Neutrophil (primary cell): ENCODE data around the gene VAV3.

Experiments
- H3K27ac ChIP-seq: fragments of 200-600 bp; sonication (generic); 2 replicates; pipeline ENCODE4 v1.5.1; 2016; ENCODE audit warnings: mild to moderate bottlenecking, moderate library complexity
- H3K27me3 ChIP-seq: fragments of 200-600 bp; sonication (generic); 2 replicates; pipeline ENCODE4 v1.6.0; 2016; ENCODE audit warnings: mild to moderate bottlenecking
- H3K36me3 ChIP-seq: fragments of 200-600 bp; sonication (generic); 2 replicates; pipeline ENCODE4 v1.5.1; 2017
- H3K4me1 ChIP-seq, 2 experiments: fragments of 200-600 bp in 1 of 2; sonication (generic) in 1 of 2; 1 replicate in 1 of 2; 2 replicates in 1 of 2; pipeline versions ENCODE4 v1.5.1 to v1.6.1; 2013 to 2016; ENCODE audit warnings: low read depth in 1 of 2, low read length in 1 of 2, mild to moderate bottlenecking in 1 of 2, moderate library complexity in 1 of 2; ENCODE audit not compliant: control insufficient read depth in 1 of 2, insufficient read depth in 1 of 2
- H3K4me3 ChIP-seq, 2 experiments: fragments of 200-600 bp in 1 of 2; sonication (generic) in 1 of 2; 1 replicate in 1 of 2; 2 replicates in 1 of 2; pipeline ENCODE4 v1.5.1; 2013 to 2016; ENCODE audit warnings: low read depth in 1 of 2, low read length in 1 of 2, mild to moderate bottlenecking in 1 of 2, moderate library complexity in 1 of 2
- H3K9me3 ChIP-seq: fragments of 200-600 bp; sonication (generic); 2 replicates; pipeline ENCODE4 v1.5.1; 2016
- TF ChIP-seq, protein P1 (sequence below): fragments of 200-600 bp; sonication (generic); IDR thresholded peaks from 2 replicates; pipeline ENCODE4 v1.5.1; 2016; ENCODE audit warnings: antibody characterized with exemption

Gene VAV3

DNA sequence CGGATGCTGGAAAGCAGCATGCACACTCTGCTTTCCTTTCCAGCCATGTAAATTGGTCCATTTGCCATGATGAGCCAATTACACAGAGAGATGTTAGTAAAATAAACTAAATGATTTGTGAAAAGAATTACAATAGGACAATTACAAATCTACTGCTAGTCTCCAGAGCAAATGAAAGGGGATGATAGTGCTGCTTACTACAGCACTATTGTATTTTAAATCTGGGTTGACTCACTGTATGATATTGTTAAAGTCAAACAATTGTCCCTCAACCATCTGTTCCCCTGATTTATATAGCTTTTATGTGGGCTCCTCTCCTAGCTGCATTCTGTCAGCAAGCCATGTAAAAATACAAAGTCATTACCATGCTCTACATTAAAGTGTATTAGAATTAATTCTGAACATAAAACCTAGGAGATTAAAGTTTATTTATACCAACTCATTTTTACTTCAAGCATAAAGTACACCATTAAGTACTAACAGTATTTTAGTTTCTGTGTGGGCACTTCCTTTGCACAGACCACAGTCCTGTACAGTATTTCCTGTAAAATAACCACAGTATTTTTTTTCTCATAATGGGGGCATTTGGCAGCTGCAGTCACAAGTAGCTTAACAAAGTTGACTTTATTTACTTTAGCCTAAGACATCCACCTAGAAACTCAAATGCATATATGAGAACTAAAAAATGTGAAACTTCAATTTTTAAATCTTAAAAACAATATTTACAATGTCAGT lies 135.8 kb downstream of the VAV3 start:
- H3K36me3 ChIP-seq, result no peaks in the 10 kb centered on the region
- H3K4me1 ChIP-seq, result peaks cover 18 to 39% of the 10 kb centered on the region in 2 experiments
- no peak overlapping the region for H3K4me3 ChIP-seq
- H3K27me3 ChIP-seq, result no peaks in the 10 kb centered on the region
- H3K9me3 ChIP-seq, result no peaks in the 10 kb centered on the region
- peak overlapping the region; percentile 55 for H3K27ac ChIP-seq
- TF ChIP-seq, protein P1, sequence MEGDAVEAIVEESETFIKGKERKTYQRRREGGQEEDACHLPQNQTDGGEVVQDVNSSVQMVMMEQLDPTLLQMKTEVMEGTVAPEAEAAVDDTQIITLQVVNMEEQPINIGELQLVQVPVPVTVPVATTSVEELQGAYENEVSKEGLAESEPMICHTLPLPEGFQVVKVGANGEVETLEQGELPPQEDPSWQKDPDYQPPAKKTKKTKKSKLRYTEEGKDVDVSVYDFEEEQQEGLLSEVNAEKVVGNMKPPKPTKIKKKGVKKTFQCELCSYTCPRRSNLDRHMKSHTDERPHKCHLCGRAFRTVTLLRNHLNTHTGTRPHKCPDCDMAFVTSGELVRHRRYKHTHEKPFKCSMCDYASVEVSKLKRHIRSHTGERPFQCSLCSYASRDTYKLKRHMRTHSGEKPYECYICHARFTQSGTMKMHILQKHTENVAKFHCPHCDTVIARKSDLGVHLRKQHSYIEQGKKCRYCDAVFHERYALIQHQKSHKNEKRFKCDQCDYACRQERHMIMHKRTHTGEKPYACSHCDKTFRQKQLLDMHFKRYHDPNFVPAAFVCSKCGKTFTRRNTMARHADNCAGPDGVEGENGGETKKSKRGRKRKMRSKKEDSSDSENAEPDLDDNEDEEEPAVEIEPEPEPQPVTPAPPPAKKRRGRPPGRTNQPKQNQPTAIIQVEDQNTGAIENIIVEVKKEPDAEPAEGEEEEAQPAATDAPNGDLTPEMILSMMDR, result no peak

DNA sequence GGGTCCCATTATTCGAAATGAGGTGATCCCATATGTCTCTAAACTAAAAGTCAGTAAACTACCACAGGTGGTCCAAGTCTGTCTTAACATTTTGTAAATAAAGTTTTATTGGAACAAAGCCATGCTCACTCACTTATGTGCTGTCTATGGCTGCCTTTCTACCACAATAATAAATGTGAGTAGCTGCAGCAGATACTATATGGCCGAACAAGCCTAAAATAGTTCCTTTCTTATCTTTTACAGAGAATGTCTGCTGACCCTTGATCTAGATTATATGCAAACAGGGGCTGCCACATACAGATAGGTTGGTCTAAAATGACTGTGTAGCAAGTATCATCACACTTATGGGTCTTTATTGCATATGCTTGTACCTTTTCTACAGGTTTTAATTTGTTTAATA lies 140.0 kb downstream of the VAV3 start:
- H3K27ac ChIP-seq, result peak overlapping the region; percentile 63
- TF ChIP-seq, protein P1, result no peak
- no peaks in the 10 kb centered on the region for H3K9me3 ChIP-seq
- peaks cover 18 to 34% of the 10 kb centered on the region in 2 experiments for H3K4me1 ChIP-seq
- H3K4me3 ChIP-seq, result no peak overlapping the region
- H3K27me3 ChIP-seq, result no peaks in the 10 kb centered on the region
- H3K36me3 ChIP-seq, result peaks cover 10% of the 10 kb centered on the region

DNA sequence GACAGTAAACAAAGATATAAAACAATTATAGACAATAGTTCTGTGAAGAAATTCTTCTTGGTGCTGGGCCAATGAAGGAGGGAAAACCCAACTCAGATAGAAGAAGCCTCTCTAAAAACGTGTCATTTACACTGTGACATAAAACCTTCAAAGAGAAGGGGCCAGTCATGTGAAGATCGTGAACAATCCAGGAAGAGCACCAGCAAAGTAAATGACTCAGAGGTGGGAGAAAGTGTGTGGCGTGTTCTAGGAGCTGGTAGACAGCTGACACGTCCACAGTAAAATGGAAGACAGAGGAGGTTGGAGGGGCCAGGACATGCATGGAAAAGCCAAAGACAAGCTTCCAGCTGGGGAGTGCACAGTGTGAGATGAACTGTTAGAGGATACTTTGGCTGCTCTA lies 143.6 kb downstream of the VAV3 start:
- no peaks in the 10 kb centered on the region for H3K27me3 ChIP-seq
- peaks cover 6 to 13% of the 10 kb centered on the region in 2 experiments for H3K4me1 ChIP-seq
- H3K27ac ChIP-seq, result no peak overlapping the region
- H3K4me3 ChIP-seq, result no peak overlapping the region
- TF ChIP-seq, protein P1, result no peak
- no peaks in the 10 kb centered on the region for H3K9me3 ChIP-seq
- H3K36me3 ChIP-seq, result peaks cover 10% of the 10 kb centered on the region

DNA sequence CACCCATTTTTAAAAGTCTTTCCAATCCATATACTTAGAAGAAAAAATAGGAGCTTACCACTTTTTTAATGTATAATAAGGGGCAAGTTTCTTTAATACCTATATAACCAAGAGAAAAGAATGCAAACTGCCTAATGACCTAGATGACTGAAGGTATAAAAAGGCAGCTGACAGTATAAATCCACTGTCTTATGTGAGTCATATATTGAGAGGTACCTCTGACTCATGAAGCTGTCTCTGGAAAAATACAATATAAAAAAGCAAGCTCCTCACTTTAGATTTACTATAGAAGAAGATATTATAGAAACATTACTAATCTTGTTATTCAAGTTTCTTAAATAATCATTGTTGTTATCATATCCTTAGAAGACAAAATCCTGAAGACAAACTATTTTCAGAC lies 144.2 kb downstream of the VAV3 start:
- TF ChIP-seq, protein P1, result no peak
- Histone ChIP-seq H3K4me3 (no peak overlapping the region), H3K27ac (no peak overlapping the region), H3K27me3 (no peaks in the 10 kb centered on the region), H3K9me3 (no peaks in the 10 kb centered on the region), H3K4me1 (peaks cover 6 to 10% of the 10 kb centered on the region in 2 experiments), H3K36me3 (peaks cover 10% of the 10 kb centered on the region)

DNA sequence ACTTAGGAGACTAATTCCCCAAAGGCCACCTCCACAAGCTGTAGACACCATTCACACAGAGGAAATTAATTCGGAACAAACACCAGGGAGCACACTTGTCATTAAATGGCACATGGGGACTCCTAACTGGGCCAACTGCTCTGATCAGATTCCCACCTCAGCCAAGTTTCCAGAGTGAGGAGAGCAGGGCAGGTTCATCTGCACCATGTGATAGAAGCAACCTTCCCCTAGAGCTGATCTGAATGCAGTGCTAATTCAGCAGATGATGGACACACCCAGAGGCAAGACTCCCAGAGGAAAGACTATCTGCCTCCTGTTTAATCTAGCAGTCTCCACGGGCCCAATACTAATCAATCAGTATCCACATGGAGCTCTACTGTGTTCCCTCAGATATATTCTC lies 147.0 kb downstream of the VAV3 start:
- H3K4me1 ChIP-seq, result peaks cover 9% of the 10 kb centered on the region in 2 experiments
- H3K27ac ChIP-seq, result no peak overlapping the region
- H3K4me3 ChIP-seq, result no peak overlapping the region
- H3K9me3 ChIP-seq, result no peaks in the 10 kb centered on the region
- H3K27me3 ChIP-seq, result no peaks in the 10 kb centered on the region
- TF ChIP-seq, protein P1, result no peak
- H3K36me3 ChIP-seq, result peaks cover 10% of the 10 kb centered on the region
